T47D (cell line): ENCODE measurements around the gene PWWP2B.

Experiments
- DNase-seq, 2 experiments: peaks; one replicate each; pipeline versions ENCODE4 v3.0.0 to v3.0.0-alpha.2; 2011 to 2012; ENCODE audit warnings: low read depth in 1 of 2, low spot score in 1 of 2
- JUND ChIP-seq: IDR thresholded peaks from 2 replicates; pipeline ENCODE4 v1.6.1; 2012; ENCODE audit warnings: low read depth
- in situ Hi-C: cut with HindIII; loops from 2 replicates; pipeline ENCODE4 v1.10.0; 2016; ENCODE audit warnings: low sequenced_read_pairs, low pct_unique_long_range_greater_than_20kb

Gene PWWP2B

DNA sequence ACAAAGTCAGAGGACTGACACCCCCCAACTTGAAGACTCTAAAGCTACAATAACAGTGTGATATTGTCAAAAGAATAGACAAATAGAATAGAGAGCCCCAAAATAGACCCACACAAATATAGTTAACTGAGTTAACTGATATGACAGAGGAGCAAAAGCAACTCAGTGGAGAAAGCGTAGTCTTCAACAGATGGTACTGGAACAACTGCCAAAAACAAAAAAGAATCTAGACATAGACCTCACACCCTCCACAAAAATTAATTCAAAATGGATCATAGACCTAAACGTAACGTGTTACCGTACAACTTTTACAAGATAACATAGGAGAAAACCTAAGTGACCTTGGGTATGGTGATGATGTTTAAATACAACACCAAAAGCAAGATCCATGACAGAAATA, 28.6 kb upstream of the PWWP2B start:
- no peak for DNase-seq
- TF ChIP-seq JUND, result no peak
- in situ Hi-C loops, result no loop called here

DNA sequence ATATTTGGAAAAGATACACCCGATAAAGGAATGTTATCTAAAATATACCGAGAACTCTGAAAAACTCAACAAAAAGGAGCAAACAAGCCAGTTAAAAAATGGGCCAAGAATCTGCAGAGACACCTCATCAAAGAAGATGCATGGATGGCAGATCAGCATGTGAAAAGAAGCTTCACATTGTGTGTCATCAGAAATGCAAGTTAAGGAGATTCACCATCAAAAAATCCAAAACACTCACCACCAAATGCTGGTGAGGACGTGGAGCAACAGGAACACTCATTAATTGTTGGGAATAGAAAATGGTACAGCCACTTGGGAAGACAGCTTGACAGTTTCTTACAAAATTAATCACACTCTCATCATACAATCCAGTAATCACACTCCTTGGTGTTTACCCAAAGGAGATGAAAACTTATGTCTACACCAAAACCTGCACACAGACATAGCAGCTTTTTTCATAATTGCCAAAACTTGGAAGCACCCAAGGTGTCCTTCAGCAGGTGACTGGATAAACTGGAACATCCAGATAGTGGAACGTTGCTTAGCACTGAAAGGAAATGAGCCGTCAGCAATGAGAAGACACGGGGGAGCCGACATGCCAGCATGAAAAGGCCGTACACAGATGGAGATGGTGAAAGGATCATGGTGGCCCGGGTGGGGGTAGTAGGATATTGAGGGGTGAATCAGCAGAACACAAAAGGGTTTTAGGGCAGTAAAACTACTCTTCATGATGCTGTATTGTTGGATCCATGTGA, 27.9 kb upstream of the PWWP2B start:
- TF ChIP-seq JUND, result no peak
- no peak for DNase-seq
- in situ Hi-C loops, result no loop called here

GRCh38 chr10:132369636-132370185, 27.3 kb upstream of the PWWP2B start:
- in situ Hi-C loops, result no loop called here

GRCh38 chr10:132370426-132371340, 26.3 kb upstream of the PWWP2B start:
- no peak for DNase-seq
- no peak for TF ChIP-seq JUND
- in situ Hi-C loops, result no loop called here

More at GRCh38 chr10:132369636-132370185, 27.3 kb upstream of the PWWP2B start:
- DNase-seq, result no peak
- TF ChIP-seq JUND, result no peak

- no peak for DNase-seq
- no peak for TF ChIP-seq JUND
- in situ Hi-C loops, result no loop called here
Measured at GRCh38 chr10:132371641-132372081, 25.3 kb upstream of the PWWP2B start.

DNA sequence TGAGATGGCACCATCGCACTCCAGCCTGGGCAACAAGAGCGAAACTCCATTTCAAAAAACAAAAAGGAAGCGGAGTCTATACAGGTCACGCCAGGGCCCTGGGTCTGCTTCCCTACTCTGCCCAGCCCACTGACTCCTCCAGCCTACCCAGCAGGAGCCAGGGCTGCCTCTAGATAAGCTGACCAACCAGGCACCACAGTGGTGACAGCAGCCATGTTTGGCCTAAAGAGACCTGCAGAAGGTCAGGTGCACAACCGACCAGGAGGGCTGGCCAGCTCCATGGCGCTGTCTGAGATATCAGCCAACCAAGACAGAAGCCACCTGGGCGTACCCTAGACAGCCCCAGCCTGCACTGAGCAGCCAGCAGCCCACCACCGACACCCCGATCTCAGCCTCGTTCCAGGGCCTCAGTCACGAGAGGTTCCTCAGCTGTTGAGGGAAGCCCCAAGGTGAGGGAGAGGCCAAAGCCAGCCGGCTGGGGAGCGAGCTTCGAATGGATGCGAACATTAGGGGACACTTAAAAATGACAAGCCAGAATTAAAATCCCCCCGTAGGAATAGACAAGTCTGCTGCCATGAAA, 24.4 kb upstream of the PWWP2B start:
- no peak for TF ChIP-seq JUND
- in situ Hi-C loops, result no loop called here
- no peak for DNase-seq

GRCh38 chr10:132373241-132373955, 23.6 kb upstream of the PWWP2B start:
- in situ Hi-C loops, result no loop called here
- DNase-seq, result no peak

GRCh38 chr10:132374176-132374575, 22.8 kb upstream of the PWWP2B start:
- in situ Hi-C loops, result no loop called here
- DNase-seq, result no peak
- no peak for TF ChIP-seq JUND

More at GRCh38 chr10:132373241-132373955, 23.6 kb upstream of the PWWP2B start:
- TF ChIP-seq JUND, result no peak

GRCh38 chr10:132374612-132375011, 22.4 kb upstream of the PWWP2B start:
- in situ Hi-C loops, result no loop called here
- TF ChIP-seq JUND, result no peak
- DNase-seq, result no peak

GRCh38 chr10:132375116-132375794, 21.7 kb upstream of the PWWP2B start:
- in situ Hi-C loops, result no loop called here
- DNase-seq, result no peak
- no peak for TF ChIP-seq JUND

DNA sequence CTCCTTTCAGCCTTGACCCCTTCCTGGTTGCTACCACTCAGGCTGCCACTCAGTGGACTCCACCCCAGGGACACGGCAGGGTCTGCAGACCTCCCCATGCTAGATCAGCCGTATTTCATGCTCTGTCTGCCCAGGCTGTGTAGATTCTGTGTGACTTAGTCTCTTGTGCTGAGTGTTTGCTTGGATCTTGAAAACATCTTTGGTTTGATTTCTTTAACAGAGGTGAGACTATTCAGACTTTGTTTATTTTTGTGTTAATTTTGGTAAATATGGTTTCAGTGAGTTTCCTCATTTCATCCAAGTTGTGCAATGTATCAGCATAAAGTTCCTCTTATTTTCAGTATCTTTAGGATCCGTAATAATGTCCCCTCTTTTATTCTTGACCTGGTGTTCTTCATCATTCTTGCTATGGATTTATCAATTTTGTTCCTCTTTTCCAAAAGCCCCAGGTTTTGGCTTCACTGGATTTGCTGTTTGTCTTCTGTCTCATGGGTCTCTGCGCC, 21.2 kb upstream of the PWWP2B start:
- in situ Hi-C loops, result no loop called here
- no peak for DNase-seq
- TF ChIP-seq JUND, result no peak

DNA sequence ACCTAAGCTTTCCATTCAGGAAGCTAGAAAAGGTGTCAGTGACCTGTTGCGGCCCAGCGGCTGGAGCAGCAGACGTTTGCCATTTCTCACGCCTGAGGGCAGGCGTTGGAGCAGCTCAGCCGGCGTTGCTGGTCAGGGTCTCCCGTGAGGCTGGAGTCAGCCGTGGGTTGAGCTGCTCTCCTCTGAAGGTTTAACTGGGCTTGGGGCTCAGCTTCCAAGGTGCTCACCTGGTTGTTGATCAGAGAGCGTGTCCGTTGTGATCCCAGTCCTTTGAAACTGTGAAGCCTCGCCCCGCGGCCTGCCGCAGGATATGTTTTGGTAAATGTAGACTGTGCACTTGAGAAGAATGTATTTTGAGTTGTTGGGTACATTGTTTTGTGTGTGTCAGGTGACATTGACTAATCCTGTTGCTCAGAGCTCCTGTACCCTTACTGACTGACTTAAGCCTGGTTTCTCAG, 20.6 kb upstream of the PWWP2B start:
- no peak for DNase-seq
- in situ Hi-C loops, result no loop called here
- no peak for TF ChIP-seq JUND
